Measurements from ENCODE around the gene DCBLD1. TPM values are rescaled to one million over a fixed set of nuclear protein-coding genes. Genes with fewer than 3 reads are reported as not detected.

The DCBLD1 gene
- total RNA-seq, 4 donors from 2014 or later, result 2.2 to 19.4 (median 10.7) TPM

DNA sequence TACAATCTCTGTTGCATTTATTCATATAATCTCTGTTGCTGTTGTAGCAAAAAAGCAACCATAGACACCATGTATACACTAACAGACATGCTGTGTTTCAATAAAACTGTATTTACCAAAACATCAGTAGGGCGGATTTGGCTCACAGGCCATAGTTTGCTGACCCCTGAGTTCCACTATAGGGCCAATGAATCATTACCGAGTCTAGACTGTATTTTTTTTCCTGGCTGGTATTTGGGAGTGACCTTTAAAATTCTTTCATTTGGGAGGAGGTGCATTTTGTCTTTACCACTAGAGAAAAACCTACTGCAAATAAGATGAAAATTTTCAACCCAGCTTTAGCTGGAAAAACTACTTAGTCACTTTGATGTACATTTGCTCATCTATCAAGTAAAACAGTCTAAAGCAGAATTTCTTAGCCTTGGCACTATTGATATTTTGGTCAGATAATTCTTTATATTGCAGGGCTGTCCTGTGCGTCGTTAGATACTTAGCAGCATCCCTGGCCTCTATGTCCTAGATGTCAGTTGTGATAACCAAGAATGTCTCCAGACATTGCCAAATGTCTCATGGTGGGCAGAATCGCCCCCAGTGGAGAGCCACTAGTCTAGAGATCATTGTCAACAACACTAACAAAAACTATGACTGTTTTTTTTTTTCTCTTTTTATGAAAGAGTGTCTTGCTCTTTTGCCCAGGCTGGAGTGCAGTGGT is 39.5 kb downstream of the DCBLD1 start:
- Histone ChIP-seq H3K27ac (no peak overlapping the region), H3K4me1 (no peaks in the 10 kb centered on the region), H3K9me3 (no peaks in the 10 kb centered on the region), H3K4me3 (no peak overlapping the region), H3K27me3 (no peaks in the 10 kb centered on the region), H3K36me3 (no peaks in the 10 kb centered on the region)
- intact Hi-C loops (cut with DNase I; ENCODE audit: low total_unique reads) (no loop called here), in situ Hi-C loops (cut with MboI; ENCODE audit: low pct_ligation_motif_present in 1 of 4, low pct_unique_long_range_greater_than_20kb in 1 of 4, low sequenced_read_pairs in 3 of 4) (no loop called here)
- TF ChIP-seq, protein P1, sequence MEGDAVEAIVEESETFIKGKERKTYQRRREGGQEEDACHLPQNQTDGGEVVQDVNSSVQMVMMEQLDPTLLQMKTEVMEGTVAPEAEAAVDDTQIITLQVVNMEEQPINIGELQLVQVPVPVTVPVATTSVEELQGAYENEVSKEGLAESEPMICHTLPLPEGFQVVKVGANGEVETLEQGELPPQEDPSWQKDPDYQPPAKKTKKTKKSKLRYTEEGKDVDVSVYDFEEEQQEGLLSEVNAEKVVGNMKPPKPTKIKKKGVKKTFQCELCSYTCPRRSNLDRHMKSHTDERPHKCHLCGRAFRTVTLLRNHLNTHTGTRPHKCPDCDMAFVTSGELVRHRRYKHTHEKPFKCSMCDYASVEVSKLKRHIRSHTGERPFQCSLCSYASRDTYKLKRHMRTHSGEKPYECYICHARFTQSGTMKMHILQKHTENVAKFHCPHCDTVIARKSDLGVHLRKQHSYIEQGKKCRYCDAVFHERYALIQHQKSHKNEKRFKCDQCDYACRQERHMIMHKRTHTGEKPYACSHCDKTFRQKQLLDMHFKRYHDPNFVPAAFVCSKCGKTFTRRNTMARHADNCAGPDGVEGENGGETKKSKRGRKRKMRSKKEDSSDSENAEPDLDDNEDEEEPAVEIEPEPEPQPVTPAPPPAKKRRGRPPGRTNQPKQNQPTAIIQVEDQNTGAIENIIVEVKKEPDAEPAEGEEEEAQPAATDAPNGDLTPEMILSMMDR (IDR thresholded peaks at IDR 0.05), result no peak
- no peak for TF ChIP-seq EP300 (IDR thresholded peaks at IDR 0.05; ENCODE audit: low read depth)
- TF ChIP-seq POLR2AphosphoS5 (IDR thresholded peaks at IDR 0.05), result no peak
- TF ChIP-seq POLR2A (IDR thresholded peaks at IDR 0.05), result no peak
- DNase-seq, result no peak
- WGBS, 2 donors (ENCODE audit: low coverage in 1 of 2), result 75 to 81% methylated on average over 2 to 5 of the region's 5 CpGs

DNA sequence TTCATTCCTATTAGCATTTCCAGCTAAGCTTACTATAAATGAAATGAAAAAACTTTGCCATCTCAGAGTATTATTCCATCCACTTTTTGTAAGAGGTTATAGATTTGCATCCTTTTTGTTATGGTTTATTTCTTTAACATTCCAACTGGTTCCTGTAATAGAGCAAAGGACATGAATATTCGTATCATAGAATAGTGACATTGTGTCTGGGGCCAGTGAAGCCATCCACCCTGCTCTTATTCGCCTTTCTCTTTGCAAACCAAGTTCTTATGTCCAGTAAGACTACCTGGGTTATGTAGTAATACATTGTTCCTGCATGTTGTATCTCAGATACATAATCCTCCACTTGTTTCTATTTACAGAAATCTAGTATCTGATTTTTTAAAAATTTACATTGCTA is 43.1 kb downstream of the DCBLD1 start:
- no peak for DNase-seq
- no peaks in the 10 kb centered on the region for H3K9me3 ChIP-seq
- intact Hi-C loops (cut with DNase I; ENCODE audit: low total_unique reads), result no loop called here
- TF ChIP-seq, protein P1 (IDR thresholded peaks at IDR 0.05), result no peak
- TF ChIP-seq POLR2A (IDR thresholded peaks at IDR 0.05) (no peak), EP300 (IDR thresholded peaks at IDR 0.05; ENCODE audit: low read depth) (no peak), POLR2AphosphoS5 (IDR thresholded peaks at IDR 0.05) (no peak)
- H3K4me3 ChIP-seq, result no peak overlapping the region
- in situ Hi-C loops (cut with MboI; ENCODE audit: low pct_ligation_motif_present in 1 of 4, low pct_unique_long_range_greater_than_20kb in 1 of 4, low sequenced_read_pairs in 3 of 4), result no loop called here
- 85 to 88% methylated on average over 2 of the region's 2 CpGs for WGBS, 2 donors (ENCODE audit: low coverage in 1 of 2)
- no peaks in the 10 kb centered on the region for H3K36me3 ChIP-seq
- no peaks in the 10 kb centered on the region for H3K27me3 ChIP-seq
- no peak overlapping the region for H3K27ac ChIP-seq
- no peaks in the 10 kb centered on the region for H3K4me1 ChIP-seq

DNA sequence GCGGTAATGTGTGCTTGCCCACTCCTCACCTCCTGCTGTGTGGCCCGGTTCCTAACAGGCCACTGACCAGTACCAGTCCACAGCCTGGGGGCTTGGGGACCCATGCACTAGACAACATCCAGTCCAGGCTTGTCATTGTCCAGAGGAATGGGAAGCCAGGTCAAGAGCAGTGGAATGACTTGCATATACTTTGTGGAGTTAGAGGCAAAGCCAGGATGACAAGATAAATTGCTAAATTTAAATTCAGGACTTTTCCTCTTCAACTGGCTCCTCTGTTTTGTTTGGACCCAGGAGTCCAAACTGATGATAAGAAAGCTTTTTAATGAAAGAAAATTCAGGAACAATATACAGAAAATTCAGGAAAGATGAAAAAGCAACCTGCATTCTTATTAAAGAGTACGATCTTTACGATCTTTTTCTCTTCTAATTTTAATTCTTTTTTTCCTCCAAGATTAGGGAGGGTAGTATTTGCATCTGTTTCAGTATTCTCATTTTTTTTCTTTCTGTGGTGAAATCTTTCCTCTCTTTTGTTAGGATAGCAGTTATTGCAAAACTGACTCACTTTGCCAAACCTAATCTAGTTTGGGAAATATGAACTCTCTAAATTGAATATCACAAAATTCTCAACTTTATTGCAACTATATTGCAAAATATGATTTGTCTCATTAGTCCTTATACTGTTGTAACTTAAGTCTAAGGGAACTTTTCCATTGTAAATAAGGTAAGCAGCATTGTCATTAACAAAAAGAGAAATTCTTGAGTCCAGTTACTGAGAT is 48.2 kb downstream of the DCBLD1 start:
- TF ChIP-seq EP300 (IDR thresholded peaks at IDR 0.05; ENCODE audit: low read depth) (no peak), POLR2A (IDR thresholded peaks at IDR 0.05) (no peak), POLR2AphosphoS5 (IDR thresholded peaks at IDR 0.05) (no peak)
- TF ChIP-seq, protein P1 (IDR thresholded peaks at IDR 0.05), result no peak
- H3K9me3 ChIP-seq, result no peaks in the 10 kb centered on the region
- H3K27me3 ChIP-seq, result no peaks in the 10 kb centered on the region
- H3K4me3 ChIP-seq, result no peak overlapping the region
- H3K4me1 ChIP-seq, result no peaks in the 10 kb centered on the region
- intact Hi-C loops (cut with DNase I; ENCODE audit: low total_unique reads) (no loop called here), in situ Hi-C loops (cut with MboI; ENCODE audit: low pct_ligation_motif_present in 1 of 4, low pct_unique_long_range_greater_than_20kb in 1 of 4, low sequenced_read_pairs in 3 of 4) (no loop called here)
- H3K27ac ChIP-seq, result no peak overlapping the region
- 89 to 93% methylated on average over 2 to 4 of the region's 4 CpGs for WGBS, 2 donors (ENCODE audit: low coverage in 1 of 2)
- no peaks in the 10 kb centered on the region for H3K36me3 ChIP-seq
- no peak for DNase-seq

DNA sequence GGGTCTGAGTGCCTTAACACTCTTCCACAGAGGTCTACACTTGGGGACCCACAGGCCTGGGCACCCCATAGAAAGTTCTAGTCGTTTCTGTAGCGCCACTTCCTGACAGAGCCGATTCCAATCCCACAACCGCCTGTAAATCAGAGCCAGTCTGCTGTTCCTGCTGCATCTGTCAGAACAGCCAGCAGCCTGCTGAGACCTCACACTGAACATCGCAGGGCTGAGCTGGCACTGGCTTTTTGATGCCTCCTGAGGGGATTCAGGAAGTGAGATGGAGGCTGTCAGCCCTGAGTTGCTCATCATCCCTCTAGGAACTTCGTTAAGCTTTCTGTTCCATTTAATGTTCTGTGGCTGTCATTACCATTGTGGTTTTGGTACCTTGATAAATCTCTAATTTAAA is 48.9 kb downstream of the DCBLD1 start:
- TF ChIP-seq, protein P1 (IDR thresholded peaks at IDR 0.05), result no peak
- TF ChIP-seq EP300 (IDR thresholded peaks at IDR 0.05; ENCODE audit: low read depth) (no peak), POLR2AphosphoS5 (IDR thresholded peaks at IDR 0.05) (no peak), POLR2A (IDR thresholded peaks at IDR 0.05) (no peak)
- 81% methylated on average over 6 of the region's 6 CpGs; no CpG with 5 or more reads in 1 of the 2 donors for WGBS, 2 donors (ENCODE audit: low coverage in 1 of 2)
- H3K27me3 ChIP-seq, result no peaks in the 10 kb centered on the region
- DNase-seq, result no peak
- in situ Hi-C loops (cut with MboI; ENCODE audit: low pct_ligation_motif_present in 1 of 4, low pct_unique_long_range_greater_than_20kb in 1 of 4, low sequenced_read_pairs in 3 of 4) (no loop called here), intact Hi-C loops (cut with DNase I; ENCODE audit: low total_unique reads) (no loop called here)
- no peak overlapping the region for H3K4me3 ChIP-seq
- no peaks in the 10 kb centered on the region for H3K9me3 ChIP-seq
- no peak overlapping the region for H3K27ac ChIP-seq
- H3K4me1 ChIP-seq, result no peaks in the 10 kb centered on the region
- H3K36me3 ChIP-seq, result no peaks in the 10 kb centered on the region
